Heart left ventricle (tissue), 16 donors: ENCODE results near the gene PMEL. TPM values are rescaled to one million over a fixed set of nuclear protein-coding genes. Genes with fewer than 3 reads are reported as not detected.
A peak's percentile ranks its signal among the peaks of the same experiment; 100 is the strongest.

ENCODE experiments used
- ATAC-seq, 4 donors: fragments of 200-7000 bp; cut with Tn5 transposase; one replicate each; pipeline ENCODE4 v1.9.1; 2020 to 2022; ENCODE audit warnings: moderate library complexity in 4 of 4, mild to moderate bottlenecking in 3 of 4, moderate number of reproducible peaks in 1 of 4
- DNase-seq, 5 donors: peaks; one replicate each; pipeline ENCODE4 v3.0.0-alpha.2; 2020
- H3K27ac ChIP-seq, 12 donors: fragments of 200-600 bp; sonication (generic) in 4 of 12; one replicate each; pipeline versions ENCODE4 v1.5.0 to v1.8.0; 2016 to 2022; ENCODE audit warnings: mild to moderate bottlenecking in 2 of 12
- H3K27me3 ChIP-seq, 9 donors: fragments of 200-600 bp; sonication (generic) in 2 of 9; one replicate each; pipeline versions ENCODE4 v1.5.1 to v1.8.0; 2016 to 2022; ENCODE audit warnings: mild to moderate bottlenecking in 3 of 9
- H3K36me3 ChIP-seq, 9 donors: fragments of 200-600 bp; sonication (generic) in 2 of 9; one replicate each; pipeline versions ENCODE4 v1.5.0 to v1.8.0; 2018 to 2022; ENCODE audit warnings: mild to moderate bottlenecking in 2 of 9
- H3K4me1 ChIP-seq, 12 donors: fragments of 200-600 bp; sonication (generic) in 4 of 12; one replicate each; pipeline versions ENCODE4 v1.5.0 to v1.8.0; 2016 to 2022; ENCODE audit warnings: mild to moderate bottlenecking in 3 of 12
- H3K4me3 ChIP-seq, 12 donors: fragments of 200-600 bp; sonication (generic) in 4 of 12; one replicate each; pipeline versions ENCODE4 v1.5.0 to v1.8.0; 2017 to 2022; ENCODE audit warnings: mild to moderate bottlenecking in 9 of 12, moderate library complexity in 4 of 12
- H3K9me3 ChIP-seq, 12 donors: fragments of 200-600 bp; sonication (generic) in 4 of 12; one replicate each; pipeline versions ENCODE4 v1.5.0 to v1.8.0; 2016 to 2022; ENCODE audit warnings: mild to moderate bottlenecking in 1 of 12
- CTCF ChIP-seq, 12 donors: fragments of 200-600 bp; sonication (generic) in 4 of 12; IDR thresholded peaks; one replicate each; pipeline versions ENCODE4 v1.5.0 to v1.8.0; 2018 to 2022; ENCODE audit warnings: antibody characterized with exemption in 12 of 12, mild to moderate bottlenecking in 5 of 12
- POLR2A ChIP-seq, 2 donors: fragments of 450-650 bp; IDR thresholded peaks; one replicate each; pipeline ENCODE4 v1.6.1; 2017; ENCODE audit warnings: antibody characterized with exemption in 2 of 2, mild to moderate bottlenecking in 2 of 2, moderate library complexity in 2 of 2
- WGBS, 4 donors: extraction: QIAGEN DNeasy Blood & Tissue Kit in 2 of 4; methylation state at CpG; one replicate each; pipeline versions ENCODE4 v1.1.5 to v1.1.7; 2013 to 2018; 5-methylcytosine and 5-hydroxymethylcytosine counted together
- intact Hi-C, 10 donors: fragments of 100-400 bp; cut with DNase I; formaldehyde crosslinking; loops; one replicate each; pipeline versions ENCODE4 v1.11.1 to v1.14.2; 2022
- polyA plus RNA-seq, 2 donors: library from polyadenylated mRNA; stranded (reverse); fragments of 200-250 nt; gene quantifications; one replicate each; pipeline ENCODE4 v1.2.3, GENCODE V29; 2013
- total RNA-seq, 9 donors: library from RNA; depleted of rRNA in 2 of 9; stranded (reverse); fragments of >200 nt in 2 of 9; fragmentation: NEBNext Ultra II Directional in 3 of 9; extraction: Animal tissue kit (Norgen Biotek cat#: 25700) in 3 of 9; gene quantifications; one replicate each; pipeline versions ENCODE4 v1.1.0 to v1.2.4, GENCODE V29; 2016 to 2023
- donor health status: ischemic (EF 13 %, LVEDD 7.1; RV severe dilation, severe dysfunction).
- donor health status: healthy with polysubstance abuse.
- donor health status: DM: no; HTN: yes; CAD: no.
- donor health status: DM: no; HTN: no; CAD: no.
- donor health status: ischemic (EF 25% LVEDD 6.9; RV normal size, moderate dysfunction).
- donor health status: ischemic (EF 25% LVEDD 5.7; RV mildly dilated, moderate dysfunction).
- donor health status: healthy.
- donor health status: DM: yes; HTN: yes; CAD: no.
- donor health status: ischemic (EF 35%, LVEDD 5.7; RV mildly dilated, moderate dysfunction).
- donor health status: nonischemic (EF 11% LVEDD 7.7; RV severe dilation, severe dysfunction).
- donor health status: DM: yes; HTN: yes; CAD: no.
- donor health status: PGD.
- donor health status: ischemic (EF 29% LVEDD 5.4; RV normal size, mild dysfunction).
- donor health status: nonischemic (EF 23%, LVEDD 6.1; RV moderate dilation, normal function).

Gene PMEL
- total and polyA plus RNA-seq, 11 donors: 0.23 to 1.3 (median 0.60) TPM; not detected in 1

GRCh38 chr12:55972911-55973598, 7.2 kb upstream of the PMEL start:
- Histone ChIP-seq H3K27me3 (no peaks in the 10 kb centered on the region), H3K4me3 (peak overlapping the region; percentile 22 to 95 (median 70)), H3K27ac (peak overlapping the region; percentile 76 to 98 (median 92)), H3K9me3 (no peaks in the 10 kb centered on the region), H3K4me1 (peaks cover 0 to 51% (median 30%) of the 10 kb centered on the region in 12 donors), H3K36me3 (peaks cover 0 to 27% (median 0%) of the 10 kb centered on the region in 9 donors)
- intact Hi-C loops: loop anchor here in 2 of 10 donors (5.0 kb wide), 3 partner anchors 41 to 156 kb away; partner anchors contain the start of genes DGKA (in 1 of the 2), ORMDL2 (in 1 of the 2), PYM1 (in 1 of the 2) and SARNP (in 1 of the 2)
- 0 to 1% (median 1%) methylated on average over 18 of the region's 18 CpGs for WGBS, 4 donors
- ATAC-seq (peak in 1 of 4 donors; percentile 4), DNase-seq (no peak)
- TF ChIP-seq POLR2A (IDR thresholded peaks at IDR 0.05): peak in 1 of 2 donors; percentile 75
- no peak for TF ChIP-seq CTCF (IDR thresholded peaks at IDR 0.05)

GRCh38 chr12:55972456-55972855, 6.6 kb upstream of the PMEL start:
- Histone ChIP-seq H3K9me3 (no peaks in the 10 kb centered on the region), H3K4me3 (peak overlapping the region; percentile 22 to 95 (median 70)), H3K36me3 (peaks cover 0 to 26% (median 0%) of the 10 kb centered on the region in 9 donors), H3K4me1 (peaks cover 0 to 50% (median 33%) of the 10 kb centered on the region in 12 donors), H3K27ac (peak overlapping the region; percentile 76 to 98 (median 92)), H3K27me3 (no peaks in the 10 kb centered on the region)
- intact Hi-C loops: loop anchor here in 2 of 10 donors (5.0 kb wide), 3 partner anchors 40 to 155 kb away; partner anchors contain the start of genes DGKA (in 1 of the 2), ORMDL2 (in 1 of the 2), PYM1 (in 1 of the 2) and SARNP (in 1 of the 2)
- WGBS, 4 donors: 23 to 31% (median 27%) methylated on average over 1 of the region's 1 CpG
- ATAC-seq (no peak), DNase-seq (no peak)
- no peak for TF ChIP-seq CTCF (IDR thresholded peaks at IDR 0.05)
- TF ChIP-seq POLR2A (IDR thresholded peaks at IDR 0.05): no peak

- H3K27ac ChIP-seq: peak overlapping the region in 9 of 12 donors; percentile 88 to 98 (median 95)
- TF ChIP-seq CTCF (IDR thresholded peaks at IDR 0.05): no peak
- TF ChIP-seq POLR2A (IDR thresholded peaks at IDR 0.05): no peak
- intact Hi-C loops: loop anchor here in 2 of 10 donors (5.0 kb wide), 3 partner anchors 40 to 155 kb away; partner anchors contain the start of genes DGKA (in 1 of the 2), ORMDL2 (in 1 of the 2), PYM1 (in 1 of the 2) and SARNP (in 1 of the 2)
- DNase-seq: no peak
- H3K9me3 ChIP-seq: no peaks in the 10 kb centered on the region
- WGBS, 4 donors: 60 to 67% (median 63%) methylated on average over 3 of the region's 3 CpGs
- H3K27me3 ChIP-seq: no peaks in the 10 kb centered on the region
- H3K36me3 ChIP-seq: peaks cover 0 to 21% (median 0%) of the 10 kb centered on the region in 9 donors
- ATAC-seq: no peak
- peak overlapping the region in 4 of 12 donors; percentile 58 to 86 (median 70) for H3K4me3 ChIP-seq
- peaks cover 0 to 50% (median 35%) of the 10 kb centered on the region in 12 donors for H3K4me1 ChIP-seq
Measured at GRCh38 chr12:55972042-55972441, 6.2 kb upstream of the PMEL start.

GRCh38 chr12:55970775-55971174, 4.9 kb upstream of the PMEL start:
- ATAC-seq: no peak
- H3K27me3 ChIP-seq: no peaks in the 10 kb centered on the region
- H3K4me1 ChIP-seq: peaks cover 0 to 46% (median 31%) of the 10 kb centered on the region in 12 donors
- 68 to 80% (median 73%) methylated on average over 6 to 7 of the region's 7 CpGs for WGBS, 4 donors
- intact Hi-C loops: loop anchor here in 2 of 10 donors (5.0 kb wide), 3 partner anchors 38 to 153 kb away; partner anchors contain the start of genes DGKA (in 1 of the 2), ORMDL2 (in 1 of the 2), PYM1 (in 1 of the 2) and SARNP (in 1 of the 2)
- H3K4me3 ChIP-seq: no peak overlapping the region
- TF ChIP-seq CTCF (IDR thresholded peaks at IDR 0.05): no peak
- TF ChIP-seq POLR2A (IDR thresholded peaks at IDR 0.05): no peak
- peaks cover 0 to 11% (median 0%) of the 10 kb centered on the region in 9 donors for H3K36me3 ChIP-seq
- no peaks in the 10 kb centered on the region for H3K9me3 ChIP-seq
- no peak overlapping the region for H3K27ac ChIP-seq
- DNase-seq: no peak
